K562 (cell line): Measurements from ENCODE around the gene DHODH. TPM values are rescaled to one million over a fixed set of nuclear protein-coding genes. Genes with fewer than 3 reads are reported as not detected.
"Not testable (repeated sequence)": the region's sequence is repeated elsewhere in the genome, so short reads cannot be mapped to it uniquely, and the experiment has no call there.

Experiments
- ATAC-seq: fragments of 200-7000 bp; cut with Tn5 transposase; 3 replicates; pipeline ENCODE4 v1.9.1; 2020; ENCODE audit warnings: moderate library complexity
- BruUV-seq: library from RNA; stranded (reverse); fragments of 400-500 nt; replicated peaks from 2 replicates; lab custom pipeline; 2021; lab: Mats Ljungman, UMichigan
- CTCF ChIA-PET: fragments of 300-600 bp; formaldehyde crosslinking; extraction: SDS; loops from one replicate; lab custom pipeline; 2021; ENCODE audit warnings: low intra/inter-chr PET ratio; lab: Yijun Ruan, JAX
- POLR2A ChIA-PET: fragments of 300-600, 350-650 bp; sonication (Branson Sonifier 250); formaldehyde crosslinking; extraction: SDS; loops from one replicate; lab custom pipeline; 2021; ENCODE audit warnings: antibody characterized with exemption, inconsistent platforms; lab: Yijun Ruan, JAX
- DNase-seq, 4 experiments: peaks; one replicate each; pipeline versions ENCODE4 v3.0.0 to v3.0.0-alpha.2; 2011 to 2018; ENCODE audit warnings: low spot score in 3 of 4, mixed read lengths in 3 of 4; ENCODE audit errors: extremely low read depth in 1 of 4
- FAIRE-seq: peaks from 2 replicates; lab custom pipeline; 2011; peaks lifted over from hg19 to GRCh38; lab: Jason Lieb, UNC
- H2AFZ ChIP-seq: 2 replicates; pipeline ENCODE4 v1.6.0; 2011; ENCODE audit warnings: low read depth, low read length, control low read depth, inconsistent platforms
- H3K27ac ChIP-seq: fragments of 200-600 bp; 3 replicates; pipeline ENCODE4 v1.8.0; 2011; ENCODE audit warnings: low read depth, mild to moderate bottlenecking, control low read depth, inconsistent platforms, low read length, moderate library complexity, mixed read lengths; ENCODE audit errors: extremely low read depth
- H3K27me3 ChIP-seq, 2 experiments: fragments of 300-600 bp in 1 of 2; 2 replicates in 1 of 2; 3 replicates in 1 of 2; pipeline versions ENCODE4 v1.6.0 to v1.8.0; 2011; ENCODE audit warnings: inconsistent platforms in 2 of 2, low read length in 2 of 2, mild to moderate bottlenecking in 1 of 2, mixed read lengths in 1 of 2, moderate library complexity in 1 of 2; ENCODE audit not compliant: control insufficient read depth in 2 of 2, insufficient read depth in 2 of 2
- H3K36me3 ChIP-seq: fragments of 300-600 bp; 3 replicates; pipeline ENCODE4 v1.8.0; 2011; ENCODE audit warnings: mild to moderate bottlenecking, low read length, inconsistent platforms; ENCODE audit not compliant: control insufficient read depth, insufficient read depth
- H3K4me1 ChIP-seq, 2 experiments: fragments of 200-600 bp in 1 of 2; replicated peaks in 1 of 2; 2 replicates in 1 of 2; 3 replicates in 1 of 2; pipeline versions ENCODE4 v1.5.1 to v1.8.0; 2011; ENCODE audit warnings: inconsistent platforms in 2 of 2, low read length in 2 of 2, mild to moderate bottlenecking in 1 of 2, mixed read lengths in 1 of 2, moderate library complexity in 1 of 2; ENCODE audit not compliant: control insufficient read depth in 2 of 2, insufficient read depth in 2 of 2
- H3K4me2 ChIP-seq: 2 replicates; pipeline ENCODE4 v1.6.1; 2011; ENCODE audit warnings: low read length, control low read depth, inconsistent platforms, mixed read lengths; ENCODE audit not compliant: insufficient read depth
- H3K4me3 ChIP-seq: fragments of 200-600 bp; sonication (generic), shearing (Covaris generic); 2 replicates; pipeline ENCODE4 v1.5.1; 2016; ENCODE audit warnings: control low read depth, inconsistent platforms
- H3K79me2 ChIP-seq: fragments of 200-600 bp; 3 replicates; pipeline ENCODE4 v1.8.0; 2011; ENCODE audit warnings: low read length, inconsistent platforms; ENCODE audit not compliant: control insufficient read depth, insufficient read depth
- H3K9ac ChIP-seq, 2 experiments: 2 replicates each; pipeline versions ENCODE4 v1.6.0 to v1.6.1; 2011; ENCODE audit warnings: low read depth in 2 of 2, low read length in 2 of 2, control low read depth in 1 of 2, inconsistent platforms in 1 of 2, mild to moderate bottlenecking in 1 of 2, mixed read lengths in 1 of 2; ENCODE audit not compliant: insufficient read depth in 1 of 2
- H3K9me1 ChIP-seq: one replicate; pipeline ENCODE4 v1.6.0; 2011; ENCODE audit warnings: inconsistent platforms, mild to moderate bottlenecking, low read length, moderate library complexity; ENCODE audit not compliant: control insufficient read depth, insufficient read depth
- H3K9me3 ChIP-seq: replicated peaks from 2 replicates; pipeline ENCODE4 v1.5.1; 2011; ENCODE audit warnings: low read depth, low read length, inconsistent platforms; ENCODE audit not compliant: control insufficient read depth, insufficient read depth
- H4K20me1 ChIP-seq: replicated peaks from 2 replicates; pipeline ENCODE4 v1.6.1; 2011; ENCODE audit warnings: low read length, inconsistent platforms, mixed read lengths; ENCODE audit not compliant: control insufficient read depth, insufficient read depth
- CEBPG ChIP-seq, 3 experiments: fragments of 200-800 bp in 1 of 3; sonication (Bioruptor generic) in 1 of 3; sonication (generic) in 1 of 3; formaldehyde crosslinking in 1 of 3; IDR thresholded peaks in 2 of 3; conservative IDR thresholded peaks in 1 of 3; 2 replicates each; pipeline versions ENCODE4 v1.6.1 to v1.8.0; 2016 to 2022; ENCODE audit warnings: missing compliant biosample characterization in 2 of 3, missing genetic modification characterization in 2 of 3, mild to moderate bottlenecking in 1 of 3, missing genetic modification reagents in 1 of 3
- MIER1 ChIP-seq: fragments of 450-650 bp; IDR thresholded peaks from 2 replicates; pipeline ENCODE4 v1.6.1; 2016; ENCODE audit warnings: antibody characterized with exemption, mild to moderate bottlenecking, low read depth
- NBN ChIP-seq: fragments of 450-650 bp; IDR thresholded peaks from 2 replicates; pipeline ENCODE4 v1.6.1; 2016; ENCODE audit warnings: low read depth, mild to moderate bottlenecking
- TARDBP ChIP-seq: fragments of 450-650 bp; IDR thresholded peaks from 2 replicates; pipeline ENCODE4 v1.6.1; 2016
- TCF7 ChIP-seq: sonication (generic); IDR thresholded peaks from 2 replicates; pipeline ENCODE4 v1.6.1; 2016; ENCODE audit warnings: antibody characterized with exemption, borderline replicate concordance
- WGBS: fragments of 100-300 bp; shearing (Covaris generic); methylation state at CpG from one replicate; pipeline ENCODE4 v1.1.6; 2016; ENCODE audit warnings: low coverage, mixed read lengths; ENCODE audit not compliant: insufficient coverage; ENCODE audit errors: missing lambda C conversion rate; 5-methylcytosine and 5-hydroxymethylcytosine counted together
- in situ Hi-C: fragments of 300-500 bp; cut with MboI; formaldehyde crosslinking; loops from 4 replicates; pipeline ENCODE4 v1.15.0; 2018; ENCODE audit warnings: inconsistent platforms, mixed read lengths
- intact Hi-C: fragments of 100-400 bp; cut with micrococcal nuclease; formaldehyde crosslinking; loops from 2 replicates; pipeline ENCODE4 v1.14.2; 2022
- polyA plus RNA-seq, 8 experiments: library from polyadenylated mRNA; depleted of rRNA in 4 of 8; stranded (reverse) in 5 of 8; unstranded in 3 of 8; fragments of >200 nt; fragmentation: Nextera tagmentation in 2 of 8; fragmentation: Illumina TruSeq in 1 of 8; extraction: Ambion mirVana in 2 of 8; extraction: Trizol in 1 of 8; gene quantifications; 2 replicates each; pipeline versions ENCODE4 v1.2.1 to v1.2.3, GENCODE V29; 2011 to 2014; ENCODE audit warnings: inconsistent platforms in 1 of 8, missing spikeins in 1 of 8
- total RNA-seq, 7 experiments: library from RNA; depleted of rRNA in 6 of 7; stranded (reverse); fragments of >200 nt in 6 of 7; fragmentation: Illumina TruSeq in 2 of 7; extraction: Trizol in 2 of 7; gene quantifications; 2 replicates each; pipeline versions ENCODE4 v1.2.1 to v1.2.3, GENCODE V29; 2011 to 2021; ENCODE audit warnings: low replicate concordance in 1 of 7
- TF ChIP-seq, protein P1 (sequence below): fragments of 250-450 bp; sonication (Bioruptor Pico); IDR thresholded peaks from 2 replicates; pipeline ENCODE4 v1.5.0; 2022; ENCODE audit warnings: mild to moderate bottlenecking
- TF ChIP-seq, protein P2 (sequence below): fragments of 450-650 bp; formaldehyde crosslinking; IDR thresholded peaks from 2 replicates; pipeline ENCODE4 v1.4.0; 2020; ENCODE audit warnings: mild to moderate bottlenecking

The DHODH gene
- total and polyA plus RNA-seq, 9 of the 15 experiments (the other 6 are each of a cell fraction or from before 2014, with no cell fraction given): 4.3 to 19.9 (median 12.7) TPM

DNA sequence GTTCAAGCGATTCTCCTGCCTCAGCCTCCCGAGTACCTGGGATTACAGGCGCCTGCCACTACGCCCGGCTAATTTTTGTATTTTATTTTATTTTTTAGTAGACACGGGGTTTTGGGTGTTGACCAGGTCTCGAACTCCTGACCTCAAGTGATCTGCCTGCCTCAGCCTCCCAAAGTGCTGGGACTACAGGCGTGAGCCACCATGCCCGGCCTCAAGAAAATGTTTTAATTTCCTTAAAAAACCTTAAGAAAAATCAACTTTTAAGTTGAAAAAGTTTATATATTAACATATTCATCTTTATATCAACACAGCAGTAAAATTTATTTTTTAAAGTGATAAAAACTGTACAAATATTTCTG is 500 bp upstream of the DHODH start:
- H3K4me3 ChIP-seq, H3K9me1 ChIP-seq, H3K27me3 ChIP-seq, in situ Hi-C loops, H3K4me2 ChIP-seq, BruUV-seq, H3K27ac ChIP-seq, DNase-seq, H4K20me1 ChIP-seq, ATAC-seq, POLR2A ChIA-PET, H3K9ac ChIP-seq, FAIRE-seq, H3K9me3 ChIP-seq: not testable (repeated sequence)
- whole genome bisulfite sequencing: 60% methylated on average over 8 of the region's 9 CpGs
- intact Hi-C loops: loop anchor here (5.0 kb wide), 1 partner anchor 181 kb away; no protein-coding TSS in a partner anchor
- Histone ChIP-seq H2AFZ (peak overlapping the region; percentile 79), H3K36me3 (peaks cover 25% of the 10 kb centered on the region), H3K79me2 (peaks cover 18% of the 10 kb centered on the region; the same call in 2 of the 3 replicates), H3K4me1 (peaks cover 7 to 31% of the 10 kb centered on the region in 2 experiments)
- CTCF ChIA-PET: interaction anchor here (0.5 kb wide), 1 partner anchor 50 kb away, joined by 3 read pairs; no protein-coding TSS in a partner anchor
- TF ChIP-seq NBN (peak; percentile 37), MIER1 (0 out of 2 replicates have a peak, but pooled peaks have one; percentile 31)

DNA sequence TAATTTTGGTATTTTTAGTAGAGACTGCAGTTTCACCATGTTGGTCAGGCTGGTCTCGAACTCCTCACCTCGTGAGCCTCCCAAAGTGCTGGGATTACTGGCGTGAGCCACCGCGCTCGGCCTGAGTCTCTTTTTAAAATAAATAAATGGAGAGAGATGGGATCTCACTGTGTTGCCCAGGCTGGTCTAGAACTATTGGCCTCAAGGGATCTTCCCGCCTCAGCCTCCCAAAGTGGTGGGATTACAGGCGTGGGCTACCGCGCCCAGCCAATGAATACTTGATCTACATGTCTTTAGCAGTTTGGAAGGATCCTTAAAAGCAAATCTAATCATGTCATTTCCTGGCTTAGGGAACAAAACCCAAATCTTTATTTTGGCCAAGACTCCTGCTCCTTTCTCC is 1.2 kb downstream of the DHODH start:
- ChIA-PET POLR2A (no interaction called here), CTCF (no interaction called here)
- ATAC-seq: no peak
- H3K36me3 ChIP-seq: peaks cover 33% of the 10 kb centered on the region
- H3K4me2 ChIP-seq: peak overlapping the region; percentile 33; the same call in 1 of the 2 replicates
- FAIRE-seq: no peak
- no TSS peak for BruUV-seq
- no peak overlapping the region for H3K27ac ChIP-seq
- no peaks in the 10 kb centered on the region for H3K9me3 ChIP-seq
- in situ Hi-C loops: no loop called here
- no peak overlapping the region for H3K9ac ChIP-seq
- no peak overlapping the region for H2AFZ ChIP-seq
- H4K20me1 ChIP-seq: no peaks in the 10 kb centered on the region
- no peaks in the 10 kb centered on the region for H3K9me1 ChIP-seq
- DNase-seq: no peak
- WGBS: 97% methylated on average over 10 of the region's 10 CpGs
- H3K79me2 ChIP-seq: peaks cover 18% of the 10 kb centered on the region; the same call in 2 of the 3 replicates
- intact Hi-C loops: loop anchor here (5.0 kb wide), 1 partner anchor 182 kb away; no protein-coding TSS in a partner anchor
- H3K4me1 ChIP-seq: peaks cover 24 to 42% of the 10 kb centered on the region in 2 experiments
- H3K27me3 ChIP-seq: peaks cover 0 to 6% of the 10 kb centered on the region in 2 experiments; a peak in 2 of 5 replicates
- H3K4me3 ChIP-seq: no peak overlapping the region
- TF ChIP-seq, protein P1, sequence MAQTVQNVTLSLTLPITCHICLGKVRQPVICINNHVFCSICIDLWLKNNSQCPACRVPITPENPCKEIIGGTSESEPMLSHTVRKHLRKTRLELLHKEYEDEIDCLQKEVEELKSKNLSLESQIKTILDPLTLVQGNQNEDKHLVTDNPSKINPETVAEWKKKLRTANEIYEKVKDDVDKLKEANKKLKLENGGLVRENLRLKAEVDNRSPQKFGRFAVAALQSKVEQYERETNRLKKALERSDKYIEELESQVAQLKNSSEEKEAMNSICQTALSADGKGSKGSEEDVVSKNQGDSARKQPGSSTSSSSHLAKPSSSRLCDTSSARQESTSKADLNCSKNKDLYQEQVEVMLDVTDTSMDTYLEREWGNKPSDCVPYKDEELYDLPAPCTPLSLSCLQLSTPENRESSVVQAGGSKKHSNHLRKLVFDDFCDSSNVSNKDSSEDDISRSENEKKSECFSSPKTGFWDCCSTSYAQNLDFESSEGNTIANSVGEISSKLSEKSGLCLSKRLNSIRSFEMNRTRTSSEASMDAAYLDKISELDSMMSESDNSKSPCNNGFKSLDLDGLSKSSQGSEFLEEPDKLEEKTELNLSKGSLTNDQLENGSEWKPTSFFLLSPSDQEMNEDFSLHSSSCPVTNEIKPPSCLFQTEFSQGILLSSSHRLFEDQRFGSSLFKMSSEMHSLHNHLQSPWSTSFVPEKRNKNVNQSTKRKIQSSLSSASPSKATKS: no peak
- TF ChIP-seq TARDBP: no peak
- TF ChIP-seq TCF7: no peak
- TF ChIP-seq, protein P2, sequence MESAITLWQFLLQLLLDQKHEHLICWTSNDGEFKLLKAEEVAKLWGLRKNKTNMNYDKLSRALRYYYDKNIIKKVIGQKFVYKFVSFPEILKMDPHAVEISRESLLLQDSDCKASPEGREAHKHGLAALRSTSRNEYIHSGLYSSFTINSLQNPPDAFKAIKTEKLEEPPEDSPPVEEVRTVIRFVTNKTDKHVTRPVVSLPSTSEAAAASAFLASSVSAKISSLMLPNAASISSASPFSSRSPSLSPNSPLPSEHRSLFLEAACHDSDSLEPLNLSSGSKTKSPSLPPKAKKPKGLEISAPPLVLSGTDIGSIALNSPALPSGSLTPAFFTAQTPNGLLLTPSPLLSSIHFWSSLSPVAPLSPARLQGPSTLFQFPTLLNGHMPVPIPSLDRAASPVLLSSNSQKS (CRISPR knock-in tag): no peak
- no peak for TF ChIP-seq CEBPG (CRISPR knock-in tag; IDR thresholded peaks at IDR 0.05)
- TF ChIP-seq CEBPG (tag; conservative IDR thresholded peaks at IDR 0.05 in 1 of 2, IDR thresholded peaks at IDR 0.05 in 1 of 2): no peak
